Mucosa of stomach (tissue), 1 donor: Measurements from ENCODE around the gene SSTR3.
"Not testable (repeated sequence)": the region's sequence is repeated elsewhere in the genome, so short reads cannot be mapped to it uniquely, and the experiment has no call there.

ENCODE experiments used
- H3K27me3 ChIP-seq: one replicate; pipeline ENCODE4 v1.7.0; 2013; ENCODE audit warnings: mild to moderate bottlenecking, low read length; ENCODE audit not compliant: control insufficient read depth, insufficient read depth
- H3K36me3 ChIP-seq: one replicate; pipeline ENCODE4 v1.7.0; 2013; ENCODE audit warnings: low read length; ENCODE audit not compliant: control insufficient read depth, insufficient read depth
- H3K4me1 ChIP-seq: one replicate; pipeline ENCODE4 v1.7.0; 2013; ENCODE audit warnings: mild to moderate bottlenecking, low read length; ENCODE audit not compliant: control insufficient read depth, insufficient read depth
- H3K4me3 ChIP-seq: one replicate; pipeline ENCODE4 v1.7.0; 2013; ENCODE audit warnings: low read length
- H3K9ac ChIP-seq: one replicate; pipeline ENCODE4 v1.7.0; 2013; ENCODE audit warnings: mild to moderate bottlenecking, low read length, moderate library complexity
- H3K9me3 ChIP-seq: one replicate; pipeline ENCODE4 v1.7.0; 2013; ENCODE audit warnings: mild to moderate bottlenecking, low read length, moderate library complexity; ENCODE audit not compliant: control insufficient read depth
- donor health status: Pancreatic carcinoma.

Gene SSTR3

GRCh38 chr22:37174964-37175363, 37.3 kb downstream of the SSTR3 start:
- Histone ChIP-seq H3K9me3 (no peaks in the 10 kb centered on the region), H3K4me1 (peaks cover 42% of the 10 kb centered on the region), H3K27me3 (no peaks in the 10 kb centered on the region), H3K4me3 (no peak overlapping the region), H3K36me3 (no peaks in the 10 kb centered on the region), H3K9ac (no peak overlapping the region)

GRCh38 chr22:37173709-37174108, 38.6 kb downstream of the SSTR3 start:
- Histone ChIP-seq H3K9ac (no peak overlapping the region), H3K36me3 (no peaks in the 10 kb centered on the region), H3K4me3 (no peak overlapping the region), H3K4me1 (peaks cover 33% of the 10 kb centered on the region), H3K9me3 (no peaks in the 10 kb centered on the region), H3K27me3 (no peaks in the 10 kb centered on the region)

- H3K4me1 ChIP-seq = peaks cover 29% of the 10 kb centered on the region
- no peak overlapping the region for H3K4me3 ChIP-seq
- no peaks in the 10 kb centered on the region for H3K9me3 ChIP-seq
- H3K27me3 ChIP-seq = no peaks in the 10 kb centered on the region
- H3K36me3 ChIP-seq = no peaks in the 10 kb centered on the region
- H3K9ac ChIP-seq = no peak overlapping the region
These were observed 39.7 kb downstream of the SSTR3 start for GRCh38 chr22:37172266-37173245.

GRCh38 chr22:37171662-37172061, 40.6 kb downstream of the SSTR3 start:
- Histone ChIP-seq H3K9ac (no peak overlapping the region), H3K4me1 (peaks cover 22% of the 10 kb centered on the region), H3K27me3 (no peaks in the 10 kb centered on the region), H3K36me3 (no peaks in the 10 kb centered on the region), H3K9me3 (no peaks in the 10 kb centered on the region), H3K4me3 (no peak overlapping the region)

- H3K4me1 ChIP-seq = peaks cover 17% of the 10 kb centered on the region
- not testable (repeated sequence) for H3K27me3 ChIP-seq, H3K4me3 ChIP-seq, H3K9me3 ChIP-seq, H3K9ac ChIP-seq, H3K36me3 ChIP-seq
These were observed 41.4 kb downstream of the SSTR3 start for GRCh38 chr22:37170689-37171405.

GRCh38 chr22:37169947-37170688, 42.2 kb downstream of the SSTR3 start:
- Histone ChIP-seq H3K4me3 (no peak overlapping the region), H3K4me1 (peaks cover 13% of the 10 kb centered on the region), H3K9ac (no peak overlapping the region)

GRCh38 chr22:37169406-37169805, 42.9 kb downstream of the SSTR3 start:
- Histone ChIP-seq H3K27me3 (no peaks in the 10 kb centered on the region), H3K9me3 (no peaks in the 10 kb centered on the region), H3K4me1 (peaks cover 13% of the 10 kb centered on the region), H3K36me3 (no peaks in the 10 kb centered on the region), H3K9ac (no peak overlapping the region), H3K4me3 (no peak overlapping the region)

More at GRCh38 chr22:37169947-37170688, 42.2 kb downstream of the SSTR3 start:
- Histone ChIP-seq H3K27me3 (no peaks in the 10 kb centered on the region), H3K36me3 (no peaks in the 10 kb centered on the region), H3K9me3 (no peaks in the 10 kb centered on the region)

GRCh38 chr22:37167981-37168647, 44.2 kb downstream of the SSTR3 start:
- Histone ChIP-seq H3K4me3 (no peak overlapping the region), H3K9ac (no peak overlapping the region)

DNA sequence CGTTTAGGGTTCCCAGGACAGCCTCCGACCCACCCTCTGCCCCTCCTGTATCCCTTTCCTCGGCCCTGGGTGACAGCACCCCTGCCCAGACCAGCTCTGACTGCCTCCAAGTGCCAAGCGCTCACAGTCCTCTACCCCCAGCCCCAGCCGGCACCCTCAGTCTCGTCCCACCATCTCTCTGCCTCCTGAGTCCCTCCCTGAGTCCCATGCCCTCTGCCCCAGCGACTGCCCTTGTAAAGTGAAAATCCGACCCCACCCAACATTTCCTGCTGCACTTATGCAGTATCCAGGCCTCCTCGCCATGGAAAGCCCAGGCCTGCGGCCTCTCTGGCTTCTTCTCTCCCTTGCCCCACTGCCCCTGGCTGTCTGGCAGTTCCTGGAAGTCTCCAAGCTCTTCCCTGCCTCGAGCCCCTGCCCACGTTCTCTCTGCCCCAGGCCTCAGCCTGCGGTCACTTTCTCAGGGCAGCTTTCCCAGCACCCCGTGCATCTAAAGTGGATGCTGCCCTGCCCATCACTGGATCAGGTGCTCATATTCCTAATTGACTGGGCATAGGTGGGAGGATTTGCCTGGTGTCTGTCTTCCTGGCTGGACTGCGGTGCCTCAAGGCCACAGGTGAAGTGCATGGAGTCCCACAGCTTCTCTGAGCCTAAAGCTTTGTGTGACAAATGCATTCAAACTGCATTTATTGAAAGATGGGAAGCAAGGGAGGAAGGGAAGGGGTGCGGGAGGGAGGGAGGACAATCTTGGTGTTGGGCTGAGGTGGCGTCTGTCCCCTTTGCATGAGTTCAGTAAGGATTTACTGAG, 44.9 kb downstream of the SSTR3 start:
- Histone ChIP-seq H3K4me3 (no peak overlapping the region), H3K36me3 (no peaks in the 10 kb centered on the region), H3K9me3 (no peaks in the 10 kb centered on the region), H3K4me1 (peaks cover 13% of the 10 kb centered on the region), H3K9ac (no peak overlapping the region), H3K27me3 (no peaks in the 10 kb centered on the region)

More at GRCh38 chr22:37167981-37168647, 44.2 kb downstream of the SSTR3 start:
- Histone ChIP-seq H3K4me1 (peaks cover 13% of the 10 kb centered on the region), H3K36me3 (no peaks in the 10 kb centered on the region), H3K27me3 (no peaks in the 10 kb centered on the region), H3K9me3 (no peaks in the 10 kb centered on the region)

DNA sequence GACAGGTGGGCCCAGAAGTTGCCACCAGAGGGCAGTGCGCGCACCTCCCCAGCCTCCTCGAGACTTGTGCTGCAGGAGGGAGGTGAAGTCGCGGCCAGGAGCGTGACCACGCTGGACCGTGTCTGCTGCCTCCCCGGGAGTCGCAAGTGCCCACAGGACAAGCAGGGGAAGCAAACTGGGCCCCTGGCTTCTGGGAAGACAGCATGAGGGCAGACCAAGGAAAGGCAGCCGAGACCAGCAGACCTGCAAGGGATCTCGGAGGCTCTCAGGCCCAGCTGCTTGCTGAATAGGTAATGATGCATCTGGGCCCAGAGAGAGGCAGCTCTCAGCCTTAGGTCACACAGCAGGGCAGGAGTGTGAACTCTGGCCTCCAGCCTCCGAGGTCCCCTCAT, 45.6 kb downstream of the SSTR3 start:
- no peak overlapping the region for H3K4me3 ChIP-seq
- no peaks in the 10 kb centered on the region for H3K27me3 ChIP-seq
- H3K9ac ChIP-seq = no peak overlapping the region
- H3K36me3 ChIP-seq = no peaks in the 10 kb centered on the region
- H3K9me3 ChIP-seq = no peaks in the 10 kb centered on the region
- peaks cover 13% of the 10 kb centered on the region for H3K4me1 ChIP-seq
